Thyroid gland (tissue), 4 donors: ENCODE measurements around the gene AKNAD1.

ENCODE experiments used
- POLR2A ChIP-seq, 2 donors: fragments of 450-650 bp; IDR thresholded peaks; one replicate each; pipeline ENCODE4 v1.6.1; 2017; ENCODE audit warnings: antibody characterized with exemption in 2 of 2, mild to moderate bottlenecking in 2 of 2, moderate library complexity in 1 of 2
- TF ChIP-seq, protein P1 (sequence below), 6 experiments: fragments of 200-600 bp in 3 of 6; fragments of 450-650 bp in 3 of 6; sonication (generic) in 3 of 6; IDR thresholded peaks; one replicate each; pipeline ENCODE4 v1.5.1; 2016 to 2019; ENCODE audit warnings: antibody characterized with exemption in 6 of 6, mild to moderate bottlenecking in 2 of 6, inconsistent platforms in 1 of 6, moderate library complexity in 1 of 6

DNA sequence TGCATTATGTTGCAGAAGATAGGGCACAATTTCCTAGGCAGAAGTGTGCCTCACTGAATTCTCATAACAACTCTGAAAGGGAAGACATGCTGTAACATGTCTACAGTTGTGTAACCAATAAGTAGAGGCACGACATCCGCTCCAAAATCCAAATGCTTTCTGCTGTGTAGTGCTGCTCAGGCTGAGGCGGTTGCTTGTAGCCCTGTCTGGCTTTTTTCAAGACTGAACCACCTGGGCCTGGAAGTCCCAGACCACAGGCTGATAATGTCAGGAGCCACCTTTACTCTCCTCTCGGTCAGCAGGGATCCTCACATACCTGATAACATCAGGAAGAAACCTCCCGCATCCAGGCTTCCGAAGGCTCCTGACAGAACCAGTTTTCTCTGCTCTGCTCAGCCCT, 10.9 kb downstream of the AKNAD1 start:
- TF ChIP-seq, protein P1, sequence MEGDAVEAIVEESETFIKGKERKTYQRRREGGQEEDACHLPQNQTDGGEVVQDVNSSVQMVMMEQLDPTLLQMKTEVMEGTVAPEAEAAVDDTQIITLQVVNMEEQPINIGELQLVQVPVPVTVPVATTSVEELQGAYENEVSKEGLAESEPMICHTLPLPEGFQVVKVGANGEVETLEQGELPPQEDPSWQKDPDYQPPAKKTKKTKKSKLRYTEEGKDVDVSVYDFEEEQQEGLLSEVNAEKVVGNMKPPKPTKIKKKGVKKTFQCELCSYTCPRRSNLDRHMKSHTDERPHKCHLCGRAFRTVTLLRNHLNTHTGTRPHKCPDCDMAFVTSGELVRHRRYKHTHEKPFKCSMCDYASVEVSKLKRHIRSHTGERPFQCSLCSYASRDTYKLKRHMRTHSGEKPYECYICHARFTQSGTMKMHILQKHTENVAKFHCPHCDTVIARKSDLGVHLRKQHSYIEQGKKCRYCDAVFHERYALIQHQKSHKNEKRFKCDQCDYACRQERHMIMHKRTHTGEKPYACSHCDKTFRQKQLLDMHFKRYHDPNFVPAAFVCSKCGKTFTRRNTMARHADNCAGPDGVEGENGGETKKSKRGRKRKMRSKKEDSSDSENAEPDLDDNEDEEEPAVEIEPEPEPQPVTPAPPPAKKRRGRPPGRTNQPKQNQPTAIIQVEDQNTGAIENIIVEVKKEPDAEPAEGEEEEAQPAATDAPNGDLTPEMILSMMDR (IDR thresholded peaks at IDR 0.05), result no peak
- TF ChIP-seq POLR2A (IDR thresholded peaks at IDR 0.05), result no peak
